ENCODE measurements around the gene LBHD1. TPM values are rescaled to one million over a fixed set of nuclear protein-coding genes. Genes with fewer than 3 reads are reported as not detected.
"Not testable (repeated sequence)": the region's sequence is repeated elsewhere in the genome, so short reads cannot be mapped to it uniquely, and the experiment has no call there.

LBHD1 gene
- total RNA-seq, 1 donor from 2014 or later, result 3.6 TPM

DNA sequence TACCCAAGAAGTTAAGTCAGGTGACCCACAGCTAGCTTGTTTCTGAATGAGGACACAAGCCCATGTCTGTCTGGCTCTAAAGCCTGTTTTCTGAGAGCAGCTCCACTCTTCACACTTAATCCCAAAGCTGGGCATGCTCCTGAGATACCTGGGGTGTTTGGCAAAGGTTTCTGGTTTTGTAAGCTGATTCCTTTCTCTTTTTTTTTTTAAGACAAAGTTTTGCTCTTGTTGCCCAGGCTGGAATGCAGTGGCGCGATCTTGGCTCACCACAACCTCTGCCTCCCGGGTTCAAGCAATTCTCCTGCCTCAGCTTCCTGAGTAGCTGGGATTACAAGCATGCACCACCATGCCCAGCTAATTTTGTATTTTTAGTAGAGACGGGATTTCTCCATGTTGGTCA, 21.6 kb upstream of the LBHD1 start:
- DNase-seq, result not testable (repeated sequence)

DNA sequence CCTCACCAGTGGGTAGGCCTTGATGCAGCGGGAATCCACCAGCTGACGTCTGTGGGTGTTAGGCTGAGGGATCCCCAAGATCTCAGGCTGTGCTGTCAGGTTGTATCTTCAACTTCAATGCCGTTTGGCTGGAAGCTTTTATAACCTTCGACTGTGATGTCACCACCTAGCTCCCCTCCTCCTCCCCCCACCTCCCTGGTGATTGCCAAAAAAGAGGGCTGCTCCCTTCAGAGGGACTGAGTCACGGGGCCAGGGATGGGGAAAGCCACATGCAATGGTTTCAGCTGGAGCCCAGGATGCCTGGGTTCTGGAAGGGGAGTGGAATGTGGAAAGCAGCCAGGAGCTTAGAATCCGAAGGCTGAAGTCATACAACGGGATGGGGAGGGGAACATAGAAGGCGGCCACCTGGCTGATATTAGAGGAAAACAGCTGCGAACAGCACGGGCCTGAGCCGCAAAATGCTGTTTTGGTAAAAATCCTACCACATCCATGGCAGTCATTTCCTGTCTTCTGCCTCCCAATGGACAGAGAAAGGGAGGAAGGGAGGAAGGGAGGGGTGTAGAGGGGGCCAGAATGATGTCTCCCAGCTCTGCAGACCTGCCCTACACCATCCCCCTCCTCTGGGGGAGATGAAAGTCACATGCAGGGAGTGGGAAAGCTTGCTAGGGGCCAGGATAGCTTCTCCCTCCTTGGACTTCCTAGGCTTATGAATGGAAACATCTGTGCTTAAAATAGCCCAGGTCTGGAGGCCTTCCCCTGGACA, 17.5 kb upstream of the LBHD1 start, which contains the start of gene LRRN4CL:
Gene LRRN4CL, minus strand, starts transcription at position 110 of the 763 bp plus-strand sequence. CDS start 1,022 bp downstream, outside the sequence.
- no peak for DNase-seq

DNA sequence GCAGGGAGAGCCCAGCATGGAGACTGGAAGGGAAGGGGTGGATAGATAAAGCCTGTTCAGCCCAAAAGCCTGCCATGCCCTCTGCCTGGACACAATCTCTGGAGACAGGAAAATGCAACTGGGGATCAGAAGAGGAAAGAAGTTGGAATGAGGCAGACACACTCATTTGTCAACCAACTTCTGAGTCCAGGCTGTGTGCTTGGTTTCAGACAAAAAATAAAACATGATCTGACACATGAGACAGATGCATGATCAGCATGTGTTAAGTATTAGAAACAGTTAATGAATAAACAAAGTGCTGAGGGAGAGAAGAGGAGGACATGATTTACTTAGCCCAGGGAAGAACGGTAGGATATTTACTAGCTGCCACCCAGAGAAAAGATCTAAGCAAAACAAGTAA, 16.4 kb upstream of the LBHD1 start:
- no peak for DNase-seq

DNA sequence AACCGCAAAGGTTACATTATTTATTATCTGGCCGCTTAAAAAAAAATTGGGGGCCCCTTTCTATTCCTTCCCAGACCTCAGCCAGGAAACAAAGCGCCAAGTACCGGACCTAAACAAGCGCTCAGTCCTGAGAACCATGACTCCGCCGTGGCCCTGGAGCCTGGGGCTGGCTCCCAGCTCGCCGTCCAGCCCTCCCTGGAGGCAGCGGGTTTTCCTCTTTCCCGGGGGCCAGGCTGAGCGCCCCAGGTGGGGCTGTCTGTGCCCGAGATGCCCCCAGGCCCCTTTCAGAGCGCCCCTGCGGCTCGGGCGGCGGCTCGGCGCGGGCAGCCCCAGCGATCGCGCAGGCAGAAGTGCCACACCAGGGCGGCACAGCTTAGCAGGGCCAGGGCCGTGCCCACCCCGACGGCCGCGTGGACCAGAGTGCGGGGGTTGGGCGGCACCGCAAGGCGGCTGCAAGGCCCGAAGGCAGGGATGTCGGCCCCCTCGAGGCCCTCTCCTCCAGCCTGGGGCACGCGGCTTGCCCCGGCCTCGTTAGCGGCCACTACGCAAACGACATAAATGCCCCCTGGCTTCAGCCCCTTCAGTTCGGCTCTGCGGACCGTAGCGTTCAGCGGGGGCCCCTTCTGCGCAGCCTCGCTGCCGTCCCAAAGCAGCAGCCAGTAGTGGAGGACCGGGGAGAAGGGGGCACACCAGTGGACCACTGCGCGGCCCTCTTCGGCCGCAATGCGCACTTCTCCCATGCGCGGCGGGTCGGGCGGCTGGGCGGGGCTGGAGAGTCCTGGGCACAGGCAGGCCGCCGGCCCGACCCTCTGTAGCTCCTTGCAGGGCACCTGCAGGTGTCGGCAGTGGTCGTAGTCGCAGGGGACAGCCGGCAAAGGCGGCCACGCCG, 15.7 kb upstream of the LBHD1 start:
- DNase-seq, result no peak

GRCh38 chr11:62682518-62682917, 10.5 kb upstream of the LBHD1 start:
- DNase-seq, result no peak

DNA sequence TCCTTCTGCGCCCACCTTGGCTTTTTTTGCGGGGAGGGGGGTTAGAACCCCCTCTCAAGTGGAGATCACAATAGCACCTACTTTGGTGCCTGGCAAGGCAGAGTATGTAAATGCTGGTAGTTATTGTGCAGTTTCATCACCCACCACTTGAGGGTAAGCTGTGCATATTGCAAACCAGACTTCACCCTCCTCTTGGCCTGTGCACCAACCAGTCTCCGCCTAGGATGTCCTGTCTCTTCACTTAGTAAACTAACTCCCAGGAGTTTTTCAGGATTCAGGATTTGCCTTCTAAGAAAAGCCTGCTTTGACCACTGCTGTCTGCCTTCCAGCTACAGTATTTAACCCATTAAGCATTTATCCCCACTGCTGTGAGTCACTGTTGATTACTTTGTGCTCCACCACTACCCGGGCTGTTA, 8.8 kb upstream of the LBHD1 start:
- DNase-seq, result peak; percentile 88

DNA sequence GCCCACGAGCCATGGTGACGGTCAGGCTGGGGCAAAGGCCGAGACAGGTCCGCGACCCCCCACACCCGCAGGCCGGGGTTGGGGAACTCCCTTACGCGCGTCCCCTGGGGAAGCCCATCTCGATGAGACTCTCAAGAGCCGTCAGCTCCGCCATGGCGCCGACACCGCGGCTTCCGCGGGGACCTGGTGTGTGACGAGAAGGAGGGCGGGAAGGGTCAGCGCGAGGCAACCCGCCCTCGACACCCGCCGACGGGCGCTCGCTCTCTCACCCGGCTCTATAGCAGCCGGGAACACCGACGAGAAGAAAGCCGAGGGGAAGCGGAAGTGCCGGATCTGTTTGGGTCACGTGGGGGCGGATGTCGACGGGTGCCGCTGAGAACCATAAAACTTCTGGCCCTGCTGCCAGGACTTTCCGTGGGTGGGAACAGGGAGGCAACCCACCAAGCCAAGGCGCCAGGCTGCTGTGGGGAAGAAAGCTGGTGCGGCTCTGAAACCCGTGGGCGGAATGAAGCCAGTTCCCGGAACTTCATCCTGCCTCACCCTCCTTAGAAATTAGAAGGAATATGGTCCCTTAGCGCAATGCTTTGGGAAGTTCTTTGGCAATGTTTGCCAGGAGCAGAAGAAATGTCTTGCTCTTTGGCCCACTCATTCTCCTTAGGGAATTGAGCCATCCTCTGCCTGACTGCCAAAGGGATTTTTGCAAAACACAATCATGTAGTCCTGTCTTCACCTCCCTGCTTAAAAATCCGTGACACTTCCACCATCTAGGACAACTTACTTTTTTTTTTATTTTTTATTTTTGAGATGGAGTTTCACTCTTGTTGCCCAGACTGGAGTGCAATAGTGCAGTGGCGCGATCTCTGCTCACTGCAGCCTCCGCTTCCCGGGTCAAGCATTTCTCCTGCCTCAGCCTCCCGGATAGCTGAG, 7.0 kb upstream of the LBHD1 start, which contains the start of gene UBXN1:
Gene UBXN1, minus strand, starts transcription at position 304 of the 927 bp plus-strand sequence. Its CDS starts 150 bp downstream, at position 154.
- peak; percentile 93 for DNase-seq

- DNase-seq, result no peak
Observed at GRCh38 chr11:62678433-62678769, 6.3 kb upstream of the LBHD1 start.

- DNase-seq, result no peak
Observed at GRCh38 chr11:62677714-62678113, 5.6 kb upstream of the LBHD1 start.

DNA sequence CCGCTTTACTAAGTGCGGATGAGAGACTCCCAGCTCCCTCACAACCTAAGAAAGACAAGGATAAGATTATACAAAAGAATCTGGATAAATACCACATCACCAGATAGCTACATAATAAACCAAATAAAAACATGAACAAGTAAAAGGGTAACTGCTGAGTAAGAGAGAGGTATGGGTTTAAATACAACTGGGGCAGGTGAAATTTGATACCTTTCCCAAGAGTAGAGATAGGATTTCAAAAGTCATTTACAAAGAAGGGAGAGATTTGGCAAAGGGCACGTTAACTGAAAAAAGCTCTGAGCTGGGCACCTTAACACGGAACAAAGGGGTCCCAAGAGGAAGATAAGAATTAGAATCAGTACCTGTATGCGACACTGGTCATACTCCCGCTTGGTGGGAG, 5.1 kb upstream of the LBHD1 start:
- DNase-seq, result no peak

GRCh38 chr11:62676698-62677097, 4.6 kb upstream of the LBHD1 start:
- no peak for DNase-seq

DNA sequence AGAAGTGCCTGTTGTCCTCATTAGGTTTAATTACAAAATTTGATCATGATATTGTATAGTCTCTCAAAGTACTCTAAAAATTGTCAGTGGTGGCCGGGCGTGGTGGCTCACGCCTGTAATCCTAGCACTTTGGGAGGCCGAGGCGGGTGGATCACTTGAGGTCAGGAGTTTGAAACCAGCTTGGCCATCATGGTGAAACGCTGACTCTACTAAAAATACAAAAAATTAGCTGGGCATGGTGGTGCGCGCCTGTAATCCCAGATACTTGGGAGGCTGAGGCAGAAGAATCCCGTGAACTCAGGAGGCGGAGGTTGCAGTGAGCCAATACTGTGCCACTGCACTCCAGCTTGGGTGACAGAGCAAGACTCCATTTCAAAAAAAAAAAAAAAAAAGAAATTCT, 3.3 kb upstream of the LBHD1 start:
- not testable (repeated sequence) for DNase-seq

GRCh38 chr11:62673196-62673525, 1.1 kb upstream of the LBHD1 start:
- no peak for DNase-seq

- no peak for DNase-seq
Observed at GRCh38 chr11:62671236-62671607, 845 bp downstream of the LBHD1 start.

DNA sequence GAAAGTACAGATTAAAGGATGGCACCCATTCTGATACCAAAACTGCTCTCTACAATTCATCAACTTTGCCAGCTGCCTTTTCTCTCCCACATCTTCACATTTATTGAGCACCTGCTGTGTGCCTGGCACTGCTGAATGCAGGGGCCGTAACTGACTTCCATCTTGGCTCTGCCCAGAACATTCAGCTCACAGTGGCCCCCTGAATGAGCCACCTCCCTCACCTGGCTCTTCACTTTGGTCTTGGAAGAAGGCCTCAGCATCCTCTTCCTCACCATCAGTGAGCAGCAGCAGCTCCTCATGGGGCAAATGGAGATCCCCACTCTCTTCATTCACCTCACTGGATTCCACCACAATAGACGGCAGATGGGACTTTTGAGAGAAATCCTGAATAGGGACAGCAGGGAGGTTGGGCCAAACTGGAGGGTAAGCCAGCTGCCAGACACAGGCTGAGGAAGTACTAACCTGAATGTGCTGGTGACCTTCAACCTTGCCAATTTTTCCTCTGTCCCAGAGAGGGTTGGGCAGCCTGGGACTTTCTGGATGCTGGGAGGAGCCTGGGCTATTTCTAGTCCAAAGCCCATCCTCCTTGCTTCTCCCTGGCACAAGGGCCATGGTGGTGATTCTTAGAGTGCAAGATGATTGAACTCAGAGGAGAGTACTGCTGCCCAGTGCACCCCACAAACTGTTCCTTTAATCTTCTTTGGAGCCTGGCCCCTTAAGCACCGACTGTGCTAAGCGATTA, 2.5 kb downstream of the LBHD1 start:
- DNase-seq, result no peak

GRCh38 chr11:62667460-62667859, 4.6 kb downstream of the LBHD1 start:
- no peak for DNase-seq

DNA sequence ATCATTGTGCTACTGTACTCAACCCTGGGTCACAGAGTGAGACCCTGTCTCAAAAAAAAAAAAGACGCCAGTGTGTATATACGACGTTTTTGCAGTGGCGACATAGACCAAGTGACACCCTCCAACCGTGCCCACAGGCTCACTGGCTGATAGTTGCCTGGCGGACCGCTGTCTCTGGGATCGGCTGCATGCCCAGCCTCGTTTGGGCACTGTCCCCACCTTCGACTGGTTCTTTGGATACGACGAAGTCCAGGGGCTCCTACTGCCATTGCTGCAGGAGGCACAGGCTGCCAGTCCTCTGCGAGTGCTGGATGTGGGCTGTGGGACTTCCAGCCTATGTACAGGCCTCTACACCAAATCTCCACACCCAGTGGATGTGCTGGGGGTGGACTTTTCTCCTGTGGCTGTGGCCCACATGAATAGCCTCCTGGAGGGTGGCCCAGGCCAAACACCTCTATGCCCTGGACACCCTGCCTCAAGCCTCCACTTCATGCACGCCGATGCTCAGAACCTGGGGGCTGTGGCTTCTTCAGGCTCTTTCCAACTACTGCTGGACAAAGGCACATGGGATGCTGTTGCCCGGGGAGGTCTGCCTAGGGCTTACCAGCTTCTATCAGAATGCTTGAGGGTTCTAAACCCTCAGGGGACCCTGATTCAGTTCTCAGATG, 5.7 kb downstream of the LBHD1 start:
- DNase-seq, result no peak

GRCh38 chr11:62665599-62666258, 6.3 kb downstream of the LBHD1 start:
- DNase-seq, result peak; percentile 77

DNA sequence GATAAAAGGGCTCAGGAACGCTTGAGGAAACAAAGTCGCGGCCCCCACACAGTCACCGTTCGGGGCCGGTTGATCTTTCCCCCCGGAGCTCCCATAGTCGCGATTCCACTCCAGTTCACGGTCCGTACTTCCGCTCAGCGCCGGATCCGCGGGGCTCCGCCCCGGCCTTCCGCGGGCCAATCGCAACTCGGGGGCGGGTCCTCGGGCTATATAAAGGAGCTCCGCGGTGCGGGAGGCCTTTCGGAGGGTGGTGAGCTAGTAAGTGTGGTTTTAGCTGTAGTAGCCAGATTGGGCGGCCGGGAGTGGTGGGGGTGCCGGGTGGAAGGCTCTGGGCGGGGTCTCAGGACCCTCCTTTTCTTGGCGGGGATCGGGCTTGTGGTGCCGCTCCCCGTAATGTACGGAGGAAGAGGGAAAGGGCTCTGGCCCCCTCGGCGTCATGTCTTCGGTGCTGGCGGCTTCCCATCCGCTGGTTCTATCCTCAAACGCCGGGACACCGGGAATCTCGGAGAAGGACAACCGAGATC, 6.9 kb downstream of the LBHD1 start, which contains the start of the genes C11orf98 and CSKMT:
Gene C11orf98, minus strand, starts transcription at position 136 of the 524 bp plus-strand sequence. Its CDS starts 41 bp downstream, at position 95.
Gene CSKMT, plus strand, starts transcription at position 238 of the 524 bp plus-strand sequence. CDS start 568 bp downstream, outside the sequence.
- peak; percentile 95 for DNase-seq

- DNase-seq, result peak; percentile 57
Observed at GRCh38 chr11:62664405-62665074, 7.5 kb downstream of the LBHD1 start.

Measured in dermis blood vessel endothelial cell (primary cell).